HG02973 (cell line): ENCODE results near the gene SCML1.

Source experiments
- ATAC-seq: cut with Tn5 transposase; IDR thresholded peaks from one replicate; pipeline ENCODE4 v1.9.1; 2021; ENCODE audit warnings: moderate library complexity; ENCODE audit not compliant: unreplicated experiment

Gene SCML1, protein sequence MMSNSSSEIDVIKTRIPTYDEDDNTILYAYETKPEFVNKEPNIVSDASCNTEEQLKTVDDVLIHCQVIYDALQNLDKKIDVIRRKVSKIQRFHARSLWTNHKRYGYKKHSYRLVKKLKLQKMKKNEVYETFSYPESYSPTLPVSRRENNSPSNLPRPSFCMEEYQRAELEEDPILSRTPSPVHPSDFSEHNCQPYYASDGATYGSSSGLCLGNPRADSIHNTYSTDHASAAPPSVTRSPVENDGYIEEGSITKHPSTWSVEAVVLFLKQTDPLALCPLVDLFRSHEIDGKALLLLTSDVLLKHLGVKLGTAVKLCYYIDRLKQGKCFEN

DNA sequence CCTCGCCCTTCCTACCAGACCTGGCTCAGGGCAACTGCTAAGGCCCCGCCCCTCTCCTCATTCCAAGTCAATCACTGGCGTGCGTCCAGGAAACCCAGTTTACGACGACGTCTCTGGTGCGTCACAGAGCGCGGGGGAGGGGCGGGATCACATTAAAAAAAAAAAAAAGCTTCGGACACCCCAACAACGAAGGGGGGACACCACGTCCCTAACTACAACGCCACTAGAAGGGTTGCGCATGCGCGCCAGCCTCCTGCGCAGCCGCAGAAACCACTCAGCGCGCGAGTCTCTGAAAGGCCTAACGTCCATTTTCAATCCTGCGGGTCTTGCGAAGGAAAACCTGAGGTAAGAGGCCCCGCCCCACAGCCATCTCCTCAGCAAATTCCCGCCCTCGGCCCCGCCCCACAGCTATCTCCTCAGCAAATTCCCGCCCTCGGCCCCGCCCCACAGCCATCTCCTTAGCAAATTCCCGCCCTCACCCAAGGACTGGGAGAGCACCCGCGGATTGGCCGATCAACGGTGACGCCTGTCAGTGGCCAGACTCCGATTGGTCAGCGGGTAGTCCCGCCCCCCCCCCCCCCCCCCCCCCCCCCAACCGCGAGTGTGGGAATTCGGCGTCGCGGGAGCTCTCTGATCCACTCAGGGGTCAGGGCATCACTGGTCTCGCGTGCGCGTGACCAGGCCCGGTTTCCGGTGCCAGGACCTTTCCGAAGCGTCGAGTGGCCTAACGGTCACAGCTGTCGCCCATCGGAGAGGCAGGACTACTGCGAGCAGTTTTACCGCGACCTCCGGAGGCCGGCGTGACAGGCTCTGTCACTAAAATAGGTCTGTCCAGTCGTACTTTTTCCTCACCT is at the start of gene SCML1:
Gene SCML1, plus strand, starts transcription at position 638 of the 854 bp plus-strand sequence. CDS start 6,694 bp downstream, outside the sequence.
- ATAC-seq, result peak; percentile 64

DNA sequence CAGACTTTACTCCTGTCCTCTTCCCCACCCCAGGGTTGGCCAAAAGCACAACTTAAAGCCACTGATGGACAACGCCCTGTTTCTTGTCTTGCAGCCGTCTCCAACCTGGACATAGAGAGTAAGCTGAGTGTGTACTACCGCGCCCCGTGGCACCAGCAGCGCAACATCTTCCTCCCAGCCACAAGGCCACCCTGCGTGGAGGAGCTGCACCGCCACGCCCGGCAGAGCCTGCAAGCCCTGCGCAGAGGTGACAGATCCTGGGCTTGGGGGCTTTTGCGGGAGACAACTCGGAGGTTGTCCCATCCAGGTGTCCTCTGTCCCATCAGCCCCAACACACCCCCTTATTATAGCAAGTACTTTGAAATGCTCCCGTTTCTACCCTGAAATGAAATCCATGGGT is 49.6 kb upstream of the SCML1 start:
- no peak for ATAC-seq

DNA sequence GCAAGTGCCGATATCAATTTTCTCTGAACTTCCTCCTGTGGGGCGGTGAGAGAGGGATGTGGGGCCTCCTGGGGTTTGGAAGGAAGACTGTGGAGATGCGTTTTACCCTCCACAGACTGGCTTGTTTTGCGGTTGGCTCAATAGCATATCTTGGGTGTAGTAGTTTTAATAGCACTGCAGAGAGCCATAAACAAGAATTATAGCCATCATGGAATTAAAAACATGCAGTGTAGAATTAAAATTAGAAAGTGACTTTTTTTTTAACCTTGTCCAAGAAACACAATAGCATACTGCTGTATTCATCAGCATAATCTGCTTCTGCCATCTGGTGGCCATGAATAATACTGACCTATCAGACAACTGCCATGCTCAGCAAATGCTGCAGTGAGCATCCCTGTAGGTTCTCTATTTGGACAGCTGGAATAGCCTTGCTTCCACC is 47.3 kb upstream of the SCML1 start:
- ATAC-seq, result no peak

DNA sequence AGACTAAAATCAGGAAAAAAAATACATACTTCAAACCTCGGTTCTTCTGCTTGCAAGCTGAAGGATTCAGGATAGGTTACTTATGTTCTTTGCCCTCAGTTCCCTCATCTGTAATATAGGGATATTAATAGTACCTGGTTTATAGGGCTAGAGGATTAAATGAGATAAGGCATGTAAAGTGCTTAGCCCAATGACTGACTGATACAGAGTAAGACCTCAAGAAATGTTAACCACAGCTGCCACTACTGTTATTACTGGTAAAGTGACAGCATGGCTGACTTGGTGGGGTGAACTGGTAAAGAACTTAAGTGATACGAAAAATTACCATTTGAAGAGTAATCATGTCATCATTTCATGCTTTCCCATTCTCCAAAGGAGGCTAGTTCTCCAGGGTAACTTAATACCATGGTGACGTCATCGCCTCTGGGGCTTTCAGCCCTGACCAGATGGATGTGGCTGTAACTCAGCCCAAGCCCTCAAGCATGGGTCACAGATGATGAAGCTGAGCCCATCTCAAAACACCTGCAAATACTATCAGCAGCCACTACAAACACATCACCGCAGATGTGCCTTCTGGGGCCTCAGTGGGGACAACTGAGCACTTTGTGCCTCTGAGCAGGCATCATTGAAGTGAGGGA is 44.5 kb upstream of the SCML1 start:
- no peak for ATAC-seq

DNA sequence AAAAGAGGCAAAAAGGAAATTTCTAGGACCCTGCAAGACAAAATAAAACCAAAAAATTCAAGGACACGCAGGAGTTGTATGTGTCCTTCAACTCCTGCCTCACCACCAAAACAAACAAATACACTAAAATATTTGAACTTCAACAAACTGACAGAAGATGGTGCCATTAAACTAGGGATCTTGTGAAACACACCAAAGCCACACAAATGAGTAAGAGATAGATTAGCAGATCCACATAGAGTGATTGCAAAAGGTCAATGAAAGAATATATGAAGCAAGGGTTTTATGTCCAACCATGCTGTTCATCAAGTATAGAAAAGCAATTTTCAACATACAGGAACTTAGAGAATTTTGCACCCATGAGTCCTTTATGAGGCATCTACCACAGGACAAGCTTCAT is 40.1 kb upstream of the SCML1 start:
- no peak for ATAC-seq

DNA sequence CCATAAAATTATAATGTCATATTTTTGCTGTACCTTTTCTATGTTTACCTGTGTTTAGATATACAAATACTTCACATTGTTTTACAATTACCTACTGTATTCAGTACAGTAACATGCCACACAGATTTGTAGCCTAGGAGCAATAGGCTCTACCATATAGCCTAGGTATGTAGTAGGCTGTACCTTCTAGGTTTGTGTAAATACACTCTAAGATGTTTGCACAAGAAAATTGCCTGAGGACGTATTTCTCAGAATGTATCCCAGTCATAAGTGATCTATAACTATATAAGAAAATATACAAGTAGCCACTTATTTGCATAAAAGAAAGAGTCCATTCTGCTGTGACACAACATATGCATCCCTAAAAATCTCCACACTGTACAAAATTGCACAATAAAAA is 36.3 kb upstream of the SCML1 start:
- ATAC-seq, result no peak

DNA sequence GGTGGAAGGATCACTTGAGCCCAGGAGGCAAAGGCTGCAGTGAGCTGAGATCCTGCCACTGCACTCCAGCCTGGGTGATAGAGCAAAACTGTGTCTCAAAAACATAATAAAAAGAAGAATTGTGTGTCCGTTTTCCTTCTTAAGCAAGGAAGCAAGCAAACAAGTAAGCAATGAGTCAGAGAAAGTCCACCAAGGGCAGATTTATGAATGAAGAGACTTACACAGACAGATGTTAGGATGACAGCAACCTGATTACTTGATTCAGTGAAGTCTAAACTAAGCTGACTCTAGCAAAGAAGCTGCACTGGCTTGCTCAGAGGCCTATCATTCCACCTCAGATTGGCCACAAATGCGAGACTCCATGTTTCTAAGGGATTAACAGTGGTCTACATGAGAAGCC is 34.1 kb upstream of the SCML1 start:
- ATAC-seq, result no peak

DNA sequence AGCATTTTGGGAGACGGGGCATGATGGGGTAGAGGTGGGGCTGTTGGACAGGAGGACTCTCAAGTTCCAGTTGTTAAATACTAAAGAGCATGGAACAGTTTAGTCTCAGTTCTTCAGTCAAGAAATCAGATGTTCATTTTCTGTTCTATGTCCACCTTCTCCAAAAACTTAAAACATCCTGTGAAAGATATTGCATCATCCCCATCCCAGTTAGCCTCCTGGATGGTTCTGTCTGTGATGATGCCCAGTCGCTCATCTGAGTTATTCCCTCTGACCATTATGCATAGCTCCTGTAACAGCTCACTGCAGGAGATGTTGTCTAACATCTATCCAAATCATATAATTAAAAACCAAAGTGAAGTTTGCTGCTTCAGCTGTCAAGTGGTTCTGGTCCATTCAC is 32.1 kb upstream of the SCML1 start:
- no peak for ATAC-seq

DNA sequence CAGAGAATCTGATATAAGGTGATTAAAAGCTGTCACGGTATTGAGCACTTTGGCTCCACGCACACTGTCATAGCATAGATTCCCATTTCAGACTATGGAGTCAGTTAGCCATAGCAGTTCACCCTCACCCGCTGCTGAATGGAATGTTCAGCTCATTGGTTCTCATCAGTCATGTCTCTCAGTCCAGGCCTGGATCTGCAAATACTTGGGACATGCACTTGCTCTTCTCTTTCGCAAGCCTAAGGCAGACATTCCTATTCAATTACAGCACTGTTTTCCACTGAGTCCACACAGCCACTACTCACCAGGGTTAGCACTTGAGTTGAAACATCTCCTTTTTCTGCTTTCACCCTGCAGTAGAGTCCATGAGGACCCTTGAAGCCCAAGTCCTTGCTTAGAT is 30.6 kb upstream of the SCML1 start:
- ATAC-seq, result no peak

DNA sequence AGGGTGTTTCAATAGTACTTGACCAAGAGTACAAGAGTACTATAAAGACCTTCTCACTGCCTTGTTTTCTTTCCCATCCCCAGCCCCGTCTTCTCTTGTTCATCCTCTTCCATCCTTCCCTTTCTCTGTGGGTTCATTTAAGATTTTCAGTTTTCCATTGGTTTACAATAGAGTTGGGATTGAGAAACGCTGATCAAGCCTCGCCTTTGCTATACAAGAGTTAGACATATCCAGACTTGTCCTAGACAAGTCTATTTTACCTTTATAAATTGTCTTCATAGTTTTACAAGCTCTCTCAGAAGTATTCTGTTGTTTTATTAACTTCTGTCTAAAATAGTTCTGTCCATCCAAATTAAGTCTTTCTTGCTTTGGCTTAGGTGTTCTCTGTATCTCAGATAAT is 29.6 kb upstream of the SCML1 start:
- no peak for ATAC-seq

DNA sequence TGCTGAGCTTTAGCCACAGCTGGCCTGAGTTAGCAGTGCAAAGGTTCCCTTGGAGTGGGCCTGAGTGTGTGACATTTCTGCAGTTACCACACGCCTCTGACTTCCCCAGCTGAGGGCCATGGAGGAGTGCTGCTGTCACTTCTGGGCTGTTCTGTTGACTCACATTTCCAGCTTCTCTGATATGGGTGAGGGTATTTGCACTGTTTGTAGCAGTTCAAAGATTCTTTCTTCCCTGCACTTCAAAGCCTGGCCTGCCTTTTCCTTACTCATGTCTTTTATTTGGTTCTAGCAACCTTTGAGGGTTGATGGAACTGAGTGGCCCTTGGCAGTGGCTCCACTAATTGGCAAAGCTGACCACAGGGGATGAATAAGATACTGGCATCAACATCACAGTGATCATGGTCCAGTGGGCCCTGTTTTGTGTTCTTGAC is 26.4 kb upstream of the SCML1 start:
- ATAC-seq, result no peak

DNA sequence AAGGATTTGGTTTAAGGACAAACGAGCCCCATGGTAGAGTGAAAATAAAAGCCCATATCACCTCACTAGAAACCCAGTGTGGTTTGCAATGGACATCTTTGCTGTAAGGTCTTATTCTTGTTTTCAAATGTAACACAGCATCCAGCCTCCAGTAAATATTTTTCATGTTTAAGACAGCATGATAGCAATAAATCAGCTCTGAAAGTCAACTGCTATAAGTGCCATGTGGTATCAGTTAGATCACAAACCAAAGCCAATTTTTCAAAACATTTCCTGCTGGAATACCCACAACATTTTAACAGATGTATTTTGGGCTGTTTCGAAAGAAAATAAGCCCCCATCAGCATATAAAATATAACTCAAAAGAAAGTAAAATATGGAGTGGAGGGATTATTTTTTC is 24.0 kb upstream of the SCML1 start:
- no peak for ATAC-seq

DNA sequence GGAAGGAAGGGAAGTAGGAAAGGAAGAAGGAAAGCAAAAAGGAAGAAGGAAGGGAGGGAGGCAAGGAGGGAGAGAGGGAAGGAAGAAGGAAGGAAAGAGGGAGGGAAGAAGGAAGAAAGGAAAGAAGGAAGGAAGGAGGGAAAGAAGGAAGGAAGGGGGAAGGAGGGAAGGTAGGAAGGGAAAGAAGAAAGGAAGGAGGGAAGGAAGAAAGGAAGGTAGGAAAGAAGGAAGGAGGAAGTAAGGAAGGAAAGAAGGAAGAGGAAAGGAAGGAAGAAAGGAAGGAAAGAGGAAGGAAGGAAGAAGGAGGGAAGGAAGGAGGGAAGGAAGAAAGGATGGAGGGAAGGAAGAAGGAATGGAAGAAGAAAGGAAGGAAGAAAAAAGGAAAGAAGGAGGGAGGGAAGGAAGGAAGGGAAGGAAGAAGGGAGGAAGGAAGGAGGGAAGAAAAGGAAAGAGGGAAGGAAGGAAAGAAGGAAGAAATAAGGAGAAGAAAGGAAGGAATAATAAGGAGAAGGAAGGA is 18.6 kb upstream of the SCML1 start:
- ATAC-seq, result no peak

DNA sequence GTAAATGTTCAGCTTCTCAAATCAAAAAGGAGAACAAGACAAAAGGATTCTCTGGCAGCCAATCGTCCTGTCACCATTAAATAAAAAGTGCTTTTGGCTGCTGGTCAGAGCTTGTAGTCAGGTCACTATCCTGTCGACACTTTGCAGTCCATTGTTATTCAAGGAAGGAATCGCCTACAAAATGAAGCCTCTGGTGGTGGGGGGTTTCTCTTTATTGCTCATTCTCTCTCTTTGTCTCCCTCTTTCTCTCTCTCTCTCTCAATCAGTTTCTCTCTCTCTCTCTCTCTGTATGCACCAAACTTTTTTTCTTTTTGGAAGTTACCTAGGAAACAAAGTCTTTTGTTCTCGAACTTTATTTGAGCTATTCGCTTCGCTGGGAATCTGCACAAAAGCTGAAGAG is 17.6 kb upstream of the SCML1 start:
- ATAC-seq, result no peak

DNA sequence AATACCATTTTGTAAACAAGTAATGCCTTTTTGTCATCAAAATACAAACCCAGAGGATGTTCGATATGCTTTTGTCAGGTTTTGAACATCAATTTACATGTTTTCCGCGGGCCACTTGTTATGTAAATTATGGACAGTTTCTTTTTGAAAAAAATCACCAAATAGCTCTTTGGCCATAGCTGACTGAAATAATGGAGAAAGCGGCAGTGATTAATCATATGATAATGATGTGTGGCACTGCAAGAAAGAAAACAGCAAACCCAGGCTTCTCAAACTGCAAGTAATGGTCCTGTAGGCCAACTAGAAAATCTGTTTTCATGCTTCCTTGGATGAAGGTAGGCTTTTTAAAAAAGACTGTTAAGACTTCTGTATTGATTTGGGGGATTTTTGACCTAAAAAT is 15.6 kb upstream of the SCML1 start:
- no peak for ATAC-seq

DNA sequence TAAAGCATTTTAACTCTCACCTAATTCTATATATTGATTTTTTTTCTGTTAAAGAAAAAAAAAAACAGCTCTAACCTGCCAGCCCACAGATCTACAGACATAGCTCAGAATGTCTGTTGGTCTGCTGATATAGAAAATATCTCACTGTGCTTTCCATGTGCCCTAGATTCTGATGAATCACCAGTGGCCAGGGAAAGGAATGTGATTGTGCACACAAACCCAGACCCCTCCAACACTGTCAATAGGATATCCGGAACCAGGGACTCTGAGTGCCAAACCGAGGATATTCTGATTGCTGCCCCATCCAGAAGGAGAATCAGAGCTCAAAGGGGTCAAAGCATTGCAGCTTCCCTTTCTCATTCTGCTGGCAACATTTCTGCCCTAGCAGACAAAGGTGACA is 12.1 kb upstream of the SCML1 start:
- ATAC-seq, result no peak

DNA sequence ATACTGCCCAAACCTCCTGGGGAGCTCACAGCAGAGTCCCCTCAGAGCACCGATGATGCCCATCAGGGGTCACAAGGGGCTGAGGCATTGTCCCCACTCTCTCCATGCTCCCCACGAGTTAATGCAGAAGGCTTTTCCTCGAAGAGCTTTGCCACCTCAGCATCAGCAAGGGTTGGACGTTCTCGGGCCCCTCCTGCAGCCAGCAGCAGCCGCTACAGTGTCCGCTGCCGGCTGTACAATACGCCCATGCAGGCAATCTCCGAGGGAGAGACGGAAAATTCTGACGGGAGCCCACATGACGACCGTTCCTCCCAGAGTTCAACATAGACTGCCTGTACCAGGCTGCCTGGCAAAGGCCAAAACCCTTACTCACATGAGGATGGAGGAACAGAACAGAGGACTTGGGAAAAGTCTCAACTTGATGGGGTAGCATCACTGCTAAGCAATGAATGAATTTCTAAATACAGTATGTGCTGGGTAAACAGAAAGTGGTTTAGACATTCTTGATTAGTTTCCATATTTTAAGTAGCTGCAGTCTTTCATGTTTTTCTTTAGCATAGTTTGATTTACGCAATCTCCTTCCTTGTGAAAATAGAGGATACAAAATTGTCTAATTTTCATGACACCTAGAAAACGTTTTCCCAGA is 5.0 kb upstream of the SCML1 start:
- ATAC-seq, result no peak

DNA sequence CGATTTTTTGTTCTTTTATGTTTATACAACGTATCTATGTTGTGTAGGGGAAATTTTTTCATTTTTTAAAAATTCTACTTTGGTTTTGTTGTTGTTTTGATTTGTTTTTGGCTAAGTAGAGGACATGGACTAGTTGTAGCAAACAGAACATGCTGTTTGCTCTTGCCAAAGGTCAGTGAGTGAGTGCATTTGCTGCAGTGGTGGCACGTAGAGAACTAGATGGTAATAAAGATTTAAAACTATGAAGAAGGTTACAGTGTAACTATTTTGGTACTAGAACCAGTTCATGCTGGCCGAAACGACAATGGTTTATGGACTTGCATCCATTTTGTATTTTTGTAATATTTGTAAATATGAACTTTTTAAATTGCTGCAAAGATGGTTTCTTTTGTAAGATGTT is 1.9 kb upstream of the SCML1 start:
- ATAC-seq, result no peak

DNA sequence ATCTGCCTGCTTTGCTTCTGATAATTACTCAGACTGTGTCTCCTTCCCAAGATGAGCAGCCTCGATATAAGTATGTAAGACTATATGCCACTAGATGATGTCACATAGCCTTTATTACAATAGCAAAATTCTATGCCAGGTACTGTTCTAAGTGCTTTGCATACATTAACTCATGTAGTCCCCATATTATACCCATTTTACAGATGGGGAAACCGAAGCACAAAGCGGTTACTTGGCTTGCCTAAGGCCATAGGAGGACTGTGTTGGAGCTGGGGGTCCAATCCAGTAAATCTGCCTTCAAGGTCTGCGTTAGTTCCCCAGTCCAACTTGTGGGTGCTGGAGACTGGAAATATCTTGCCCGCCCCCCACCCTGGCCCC is 826 bp upstream of the SCML1 start:
- no peak for ATAC-seq

DNA sequence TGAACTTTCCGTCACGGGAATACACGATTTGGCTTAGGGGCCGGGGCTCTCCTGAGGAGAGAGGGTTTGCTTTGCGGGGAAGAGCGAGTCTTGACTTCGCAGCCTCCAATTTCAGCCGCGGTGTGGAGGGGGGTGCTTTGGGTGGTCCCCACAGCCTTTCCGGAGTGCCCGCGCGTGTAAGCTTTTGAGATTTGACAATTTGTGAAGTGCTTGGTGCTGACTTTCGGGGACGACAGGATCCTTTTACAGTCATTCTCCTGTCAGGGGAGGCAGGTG is 355 bp downstream of the SCML1 start:
- ATAC-seq, result peak; percentile 3

DNA sequence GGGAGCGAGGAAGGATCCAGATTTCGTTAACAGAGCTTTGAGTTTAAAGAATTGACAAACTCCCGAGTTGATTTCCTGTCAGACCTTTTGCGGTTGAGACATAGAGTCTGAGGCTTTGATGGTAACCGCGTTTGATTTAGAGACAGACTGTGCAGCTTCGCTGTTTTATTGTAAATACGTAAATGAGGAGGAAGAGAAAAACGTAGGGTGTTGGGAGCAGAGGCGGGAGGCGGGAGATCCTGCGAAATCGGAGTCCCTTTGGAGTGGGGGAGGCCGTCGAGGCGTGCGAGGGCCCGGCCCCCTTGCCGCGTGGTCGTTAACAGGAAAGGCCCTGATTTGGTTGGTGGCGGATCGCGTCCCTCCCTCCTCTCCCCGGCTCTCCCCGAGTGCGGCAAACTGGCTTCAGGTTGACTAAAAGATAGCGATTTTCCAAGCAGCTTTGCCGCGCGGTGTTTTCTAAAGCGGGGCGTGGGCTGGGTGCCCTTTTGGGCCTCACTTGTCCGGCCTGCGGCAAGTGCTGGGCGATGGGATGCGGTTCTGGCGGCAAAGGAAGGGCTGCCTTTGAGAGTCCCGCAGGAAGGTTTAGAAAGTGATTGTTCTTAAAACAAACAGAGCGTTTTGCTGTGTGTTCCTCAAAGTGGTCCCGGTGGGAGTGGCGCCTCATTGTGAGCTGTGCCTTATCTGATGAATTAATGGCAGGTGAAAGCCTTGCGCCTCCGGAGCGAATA is 857 bp downstream of the SCML1 start:
- ATAC-seq, result peak; percentile 5
